HG03571 (cell line): ENCODE data around the gene ENSA.
"Not testable (repeated sequence)": the region's sequence is repeated elsewhere in the genome, so short reads cannot be mapped to it uniquely, and the experiment has no call there.

Experiments used
- ATAC-seq: cut with Tn5 transposase; IDR thresholded peaks from one replicate; pipeline ENCODE4 v1.9.1; 2021; ENCODE audit not compliant: unreplicated experiment

The ENSA gene, protein sequence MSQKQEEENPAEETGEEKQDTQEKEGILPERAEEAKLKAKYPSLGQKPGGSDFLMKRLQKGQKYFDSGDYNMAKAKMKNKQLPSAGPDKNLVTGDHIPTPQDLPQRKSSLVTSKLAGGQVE

DNA sequence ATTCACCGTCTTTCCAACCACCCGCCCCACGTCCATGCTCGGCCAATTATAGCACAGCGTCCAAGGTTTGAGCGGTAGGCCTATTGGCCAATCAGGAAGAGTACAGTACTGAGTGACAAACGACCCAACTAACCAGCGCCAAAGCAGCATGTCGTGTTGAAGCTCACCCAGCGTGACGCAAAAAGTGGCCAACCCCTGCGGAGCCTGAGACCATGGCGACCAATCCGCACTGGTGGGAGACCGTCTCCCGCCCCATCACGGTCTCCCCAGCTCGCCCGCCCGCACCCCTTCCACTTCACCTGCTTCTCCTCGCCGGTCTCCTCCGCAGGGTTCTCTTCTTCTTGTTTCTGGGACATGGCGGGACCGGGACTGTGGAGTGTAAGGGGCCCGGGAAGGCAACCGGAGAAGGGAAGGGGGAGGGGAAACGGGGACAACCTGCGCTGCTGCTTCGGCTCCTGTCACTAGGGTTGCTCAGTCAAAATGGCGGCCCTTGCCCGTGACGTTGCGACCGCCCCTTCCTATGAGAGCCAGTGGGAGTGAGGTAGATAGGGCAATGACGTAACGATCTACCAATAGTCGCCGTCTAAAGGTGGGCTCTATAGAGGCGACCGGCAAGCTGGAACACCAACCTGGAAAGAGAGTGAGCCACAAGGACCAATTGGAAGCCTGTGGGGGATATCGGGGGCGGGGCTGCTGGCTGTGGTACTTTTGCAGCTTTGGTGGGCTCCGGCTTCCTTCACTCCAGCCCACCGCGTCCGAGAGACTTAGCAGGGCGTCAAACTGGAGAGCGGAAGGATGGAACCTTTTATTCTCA lies at the start of gene ENSA:
Gene ENSA, minus strand, starts transcription at position 498 of the 814 bp plus-strand sequence. Its CDS starts 142 bp downstream, at position 356.
- ATAC-seq: peak; percentile 91

DNA sequence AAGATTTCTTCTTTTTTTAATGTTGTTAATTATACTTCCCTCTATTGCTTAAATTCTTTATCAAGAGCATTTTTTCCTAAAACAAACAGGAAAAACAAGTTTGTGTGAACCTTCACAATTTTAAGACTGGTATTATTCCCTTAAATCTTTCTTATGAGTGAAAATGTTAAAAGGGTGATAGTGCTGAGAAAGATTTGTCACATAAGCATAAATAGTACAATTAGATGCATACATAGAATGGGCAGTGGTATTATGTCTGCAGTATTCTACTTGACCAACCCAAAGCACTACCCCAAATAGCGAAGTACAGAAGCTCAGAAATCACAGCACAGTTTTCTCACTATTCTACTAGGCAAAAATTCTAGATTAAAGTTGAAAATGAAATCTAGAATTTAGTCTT lies 49.6 kb upstream of the ENSA start:
- ATAC-seq: no peak

DNA sequence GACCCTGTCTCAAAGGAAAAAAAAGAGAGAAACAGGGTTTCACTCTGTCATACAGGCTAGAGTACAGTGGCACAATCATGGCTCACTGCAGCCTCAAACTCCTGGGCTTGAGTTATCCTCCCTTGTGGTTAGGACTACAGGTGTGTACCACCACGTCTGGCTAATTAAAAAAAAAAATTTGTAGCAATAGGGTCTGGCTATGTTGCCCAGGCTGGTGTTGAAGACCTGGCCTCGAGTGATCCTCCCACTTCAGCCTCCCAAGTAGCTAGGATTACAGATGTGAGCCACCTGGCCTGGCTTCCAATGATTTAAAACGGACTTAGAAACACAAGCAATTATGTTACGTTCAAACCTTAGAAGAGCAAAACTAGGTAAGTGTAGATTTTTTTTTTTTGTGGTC lies 45.5 kb upstream of the ENSA start:
- ATAC-seq: no peak

DNA sequence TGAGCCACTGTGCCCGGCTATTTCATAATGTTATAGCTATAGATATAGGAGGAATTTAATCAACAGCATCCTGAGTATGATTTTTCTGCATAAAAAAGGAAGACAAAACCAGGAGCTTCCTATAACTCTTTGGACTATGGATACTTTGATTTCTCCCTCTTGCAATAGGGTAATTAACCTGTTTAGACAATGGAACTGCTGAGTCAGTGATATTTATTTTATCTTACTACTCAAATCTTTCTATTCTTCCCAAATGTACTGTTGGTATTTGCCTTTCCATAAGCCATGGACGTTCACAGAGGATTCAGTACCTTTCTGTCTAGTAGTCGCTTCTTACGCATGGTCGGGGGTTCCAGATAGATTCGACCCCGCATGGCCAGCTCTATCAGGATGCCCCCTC lies 33.9 kb upstream of the ENSA start:
- no peak for ATAC-seq

DNA sequence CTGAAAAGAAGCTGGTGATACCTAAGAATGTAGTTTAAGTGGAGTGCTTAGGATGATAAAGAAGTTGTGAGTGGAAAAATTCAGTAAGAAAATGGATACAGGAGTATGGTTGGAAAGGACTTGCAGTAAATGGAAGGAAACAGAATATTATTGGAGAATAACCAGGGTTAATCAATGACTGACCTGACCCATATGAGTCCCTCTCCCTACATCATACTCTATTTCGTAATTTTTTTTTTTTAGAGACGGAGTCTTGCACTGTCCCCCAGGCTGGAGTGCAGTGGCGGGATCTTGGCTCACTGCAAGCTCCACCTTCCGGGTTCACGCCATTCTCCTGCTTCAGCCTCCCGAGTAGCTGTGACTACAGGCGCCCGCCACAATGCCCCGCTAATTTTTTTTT lies 33.4 kb upstream of the ENSA start:
- no peak for ATAC-seq

DNA sequence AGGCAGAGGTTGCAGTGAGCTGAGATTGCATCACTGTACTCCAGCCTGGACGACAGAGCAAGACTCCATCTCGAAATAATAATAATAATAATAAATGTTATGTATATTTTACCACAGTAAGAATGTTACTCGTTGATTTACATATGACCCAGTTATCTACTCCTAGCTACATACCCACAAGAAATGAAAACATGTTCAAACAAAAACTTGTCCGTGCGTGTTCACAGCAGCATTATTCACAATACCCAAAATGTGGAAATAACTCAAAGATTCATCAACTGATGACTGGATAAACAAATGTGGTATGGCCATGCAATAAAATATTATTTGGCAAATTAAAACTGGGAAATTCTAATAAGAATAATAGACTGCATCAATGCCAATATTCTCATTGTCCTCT lies 31.7 kb upstream of the ENSA start:
- ATAC-seq: no peak

DNA sequence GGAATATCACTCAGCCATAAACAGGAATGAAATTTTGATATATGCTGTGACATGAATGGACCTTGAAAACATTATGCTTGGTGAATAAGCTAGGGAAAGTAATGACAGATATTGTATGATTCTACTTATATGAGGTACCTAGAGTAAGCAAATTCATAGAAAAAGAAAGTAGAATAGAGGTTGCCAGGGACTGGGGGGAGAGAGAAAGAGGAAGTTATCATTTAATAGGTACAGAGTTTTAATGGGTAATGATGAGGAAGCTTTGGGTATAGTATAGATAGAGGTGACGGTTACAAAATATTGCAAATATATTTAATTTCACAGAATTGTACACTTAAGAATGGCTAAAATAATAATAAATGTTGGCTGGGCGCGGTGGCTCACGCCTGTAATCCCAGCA lies 31.2 kb upstream of the ENSA start:
- ATAC-seq: no peak

DNA sequence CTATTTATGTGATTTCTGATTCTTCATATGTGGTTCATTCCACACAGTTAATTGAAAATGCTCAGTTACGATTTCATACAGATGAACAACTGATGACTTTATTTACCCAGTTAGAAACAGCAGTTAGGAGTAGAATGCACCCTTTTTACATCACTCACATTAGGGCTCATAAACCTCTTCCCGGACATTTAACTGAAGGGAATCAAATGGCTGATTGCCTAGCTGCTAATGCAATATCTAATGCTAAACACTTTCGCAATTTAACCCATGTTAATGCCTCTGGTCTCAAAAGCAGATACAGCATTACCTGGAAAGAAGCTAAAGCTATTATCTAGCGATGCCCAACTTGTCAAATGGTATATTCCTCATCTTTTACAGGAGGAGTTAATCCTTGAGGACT lies 27.7 kb upstream of the ENSA start:
- not testable (repeated sequence) for ATAC-seq

DNA sequence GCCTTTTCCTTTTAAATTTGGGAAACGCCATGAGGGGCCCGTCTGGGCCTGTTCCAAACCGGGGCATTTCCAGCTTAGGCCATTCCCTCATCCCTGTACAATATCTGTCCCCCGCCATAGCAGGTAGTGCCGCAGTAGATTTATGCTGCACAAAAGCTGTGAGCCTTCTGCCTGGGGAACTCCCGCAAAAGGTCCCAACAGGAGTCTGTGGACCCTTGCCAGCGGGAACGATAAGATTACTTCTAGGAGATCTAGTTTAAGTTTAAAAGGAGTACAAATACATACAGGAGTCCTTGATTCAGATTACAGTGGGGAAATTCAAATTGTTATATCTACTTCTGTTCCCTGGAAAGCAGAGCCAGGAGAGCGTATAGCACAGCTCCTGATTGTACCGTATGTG lies 25.2 kb upstream of the ENSA start:
- not testable (repeated sequence) for ATAC-seq

DNA sequence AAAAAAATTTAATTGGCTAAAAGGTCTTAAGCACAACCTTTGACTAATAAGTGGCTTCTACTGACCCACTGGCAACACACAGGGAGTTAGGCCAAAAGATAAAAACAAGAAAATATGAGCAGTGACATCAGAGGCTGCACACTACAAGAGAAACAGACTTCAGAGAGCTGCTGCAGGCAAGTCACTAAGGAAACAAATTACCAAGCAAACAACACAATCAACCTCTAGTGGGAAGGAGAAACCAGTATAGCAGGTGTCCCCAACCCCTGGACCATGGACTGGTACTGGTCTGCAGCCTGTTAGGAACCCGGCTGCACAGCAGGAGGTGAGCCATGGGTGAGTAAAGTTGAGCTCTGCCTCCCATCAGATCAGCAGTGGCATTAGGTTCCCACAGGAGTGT lies 20.8 kb upstream of the ENSA start:
- no peak for ATAC-seq

DNA sequence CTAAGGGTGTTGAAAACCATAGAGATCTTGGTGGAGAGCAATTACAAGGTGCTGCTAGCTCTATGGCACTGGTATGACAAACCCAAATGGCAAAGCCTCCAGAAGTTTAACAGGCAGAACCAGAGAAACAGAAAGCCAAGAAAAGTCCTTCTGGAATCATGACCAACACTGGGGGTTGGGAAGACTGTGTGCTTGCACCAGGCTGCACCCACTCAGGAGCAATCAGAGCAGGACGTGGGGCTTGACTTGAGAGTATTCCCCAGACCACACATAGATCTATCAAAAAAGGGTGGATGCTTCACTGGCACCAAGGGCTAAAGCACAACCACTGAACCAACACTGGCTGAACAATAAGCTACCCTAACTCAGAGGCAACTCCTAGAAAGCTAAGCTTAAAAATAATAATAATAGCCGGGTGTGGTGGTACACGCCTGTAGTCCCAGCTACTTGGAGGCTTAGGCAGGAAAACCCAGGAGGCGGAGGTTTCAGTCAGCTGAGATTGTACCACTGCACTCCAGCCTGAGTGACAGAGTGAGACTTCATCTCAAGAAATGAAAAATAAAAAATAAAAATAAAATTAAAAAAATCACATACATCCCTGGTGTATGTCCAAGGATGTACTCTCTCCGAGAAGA lies 20.1 kb upstream of the ENSA start:
- no peak for ATAC-seq

DNA sequence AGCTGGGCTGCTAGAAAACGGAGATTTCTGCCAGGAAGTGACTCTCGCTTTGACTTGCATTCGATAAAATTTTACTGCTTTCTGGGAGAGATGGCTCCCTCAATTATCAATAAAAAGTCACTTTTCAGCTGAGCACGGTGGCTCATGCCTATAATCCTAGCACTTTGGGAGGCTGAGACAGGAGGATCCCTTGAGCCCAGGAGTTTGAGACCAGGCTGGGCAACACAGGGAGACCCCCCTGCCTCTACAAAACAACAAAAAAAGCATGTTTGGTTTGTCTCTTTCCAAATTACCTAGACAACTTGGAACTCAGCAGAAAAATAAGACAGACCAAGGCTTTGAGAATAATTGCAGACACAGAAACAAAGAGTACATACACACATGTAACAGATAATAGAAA lies 12.9 kb upstream of the ENSA start:
- ATAC-seq: no peak

DNA sequence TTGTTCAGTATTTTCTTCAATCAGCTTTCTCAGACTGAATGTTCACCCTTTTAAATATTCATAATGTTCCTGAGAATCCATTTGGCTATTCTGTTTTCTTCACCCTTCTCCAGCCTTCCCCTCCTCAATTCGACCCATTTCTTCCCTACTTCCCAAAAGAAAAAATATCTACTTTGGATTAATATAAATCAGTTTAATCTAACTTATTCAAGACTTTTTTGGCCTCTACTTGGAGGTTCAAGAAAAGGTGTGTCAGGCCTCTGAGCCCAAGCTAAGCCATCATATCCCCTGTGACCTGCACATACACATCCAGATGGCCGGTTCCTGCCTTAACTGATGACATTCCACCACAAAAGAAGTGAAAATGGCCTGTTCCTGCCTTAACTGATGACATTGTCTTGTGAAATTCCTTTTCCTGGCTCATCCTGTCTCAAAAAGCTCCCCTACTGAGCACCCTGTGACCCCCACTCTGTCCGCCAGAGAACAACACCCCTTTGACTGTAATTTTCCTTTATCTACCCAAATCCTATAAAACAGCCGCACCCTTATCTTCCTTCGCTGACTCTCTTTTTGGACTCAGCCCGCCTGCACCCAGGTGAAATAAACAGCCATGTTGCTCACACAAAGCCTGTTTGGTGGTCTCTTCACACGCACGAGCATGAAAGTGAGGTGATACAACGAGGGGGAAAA lies 11.9 kb upstream of the ENSA start:
- not testable (repeated sequence) for ATAC-seq

DNA sequence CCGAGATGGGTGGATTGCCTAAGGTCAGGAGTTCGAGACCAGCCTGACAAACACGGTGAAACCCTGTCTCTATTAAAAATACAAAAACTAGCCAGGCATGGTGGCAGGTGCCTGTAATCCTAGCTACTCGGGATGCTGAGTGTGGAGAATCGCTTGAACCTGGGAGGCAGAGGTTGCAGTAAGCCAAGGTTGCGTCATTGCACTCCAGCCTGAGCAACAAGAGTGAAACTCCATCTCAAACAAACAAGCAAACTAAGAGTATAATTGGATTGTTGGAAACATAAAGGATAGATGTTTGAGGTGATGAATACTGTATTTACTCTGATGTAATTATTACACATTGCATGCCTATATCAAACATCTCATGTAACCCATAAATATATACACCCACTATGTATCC lies 9.0 kb upstream of the ENSA start:
- ATAC-seq: not testable (repeated sequence)

DNA sequence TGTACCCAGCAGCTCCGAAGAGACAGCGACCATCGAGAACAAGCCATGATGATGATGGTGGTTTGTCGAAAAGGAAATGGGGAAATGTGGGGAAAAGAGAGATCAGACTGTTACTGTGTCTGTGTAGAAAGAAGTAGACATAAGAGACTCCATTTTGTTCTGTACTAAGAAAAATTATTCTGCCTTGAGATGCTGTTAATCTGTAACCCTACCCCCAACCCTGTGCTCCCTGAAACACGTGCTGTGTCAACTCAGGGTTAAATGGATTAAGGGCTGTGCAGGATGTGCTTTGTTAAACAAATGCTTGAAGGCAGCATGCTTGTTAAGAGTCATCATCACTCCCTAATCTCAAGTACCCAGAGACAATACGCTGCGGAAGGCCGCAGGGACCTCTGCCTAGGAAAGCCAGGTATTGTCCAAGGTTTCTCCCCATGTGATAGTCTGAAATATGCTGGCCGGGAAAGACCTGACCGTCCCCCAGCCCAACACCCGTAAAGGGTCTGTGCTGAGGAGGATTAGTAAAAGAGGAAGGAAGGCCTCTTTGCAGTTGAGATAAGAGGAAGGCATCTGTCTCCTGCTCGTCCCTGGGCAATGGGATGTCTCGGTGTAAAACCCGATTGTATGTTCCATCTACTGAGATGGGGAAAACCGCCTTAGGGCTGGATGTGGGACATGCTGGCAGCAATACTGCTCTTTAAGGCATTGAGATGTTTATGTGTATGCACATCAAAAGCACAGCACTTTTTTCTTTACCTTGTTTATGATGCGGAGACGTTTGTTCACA lies 5.6 kb upstream of the ENSA start:
- not testable (repeated sequence) for ATAC-seq

DNA sequence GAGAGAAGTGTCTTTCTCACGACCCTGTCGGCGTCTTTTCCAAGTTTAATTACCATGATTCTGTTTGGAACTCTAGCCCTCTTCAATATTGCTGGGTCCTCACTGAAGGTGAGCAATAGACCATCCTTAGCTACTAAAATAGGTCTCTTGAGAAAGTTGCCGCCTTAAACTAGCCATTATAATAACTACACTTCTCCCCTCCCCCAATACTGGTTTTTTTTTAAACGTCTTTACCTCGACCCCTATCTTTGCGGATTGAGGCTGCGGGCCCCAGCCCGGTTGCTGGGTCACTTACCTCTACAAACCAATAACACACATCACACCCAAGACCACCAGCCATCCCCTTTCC lies 672 bp downstream of the ENSA start:
- ATAC-seq: no peak

DNA sequence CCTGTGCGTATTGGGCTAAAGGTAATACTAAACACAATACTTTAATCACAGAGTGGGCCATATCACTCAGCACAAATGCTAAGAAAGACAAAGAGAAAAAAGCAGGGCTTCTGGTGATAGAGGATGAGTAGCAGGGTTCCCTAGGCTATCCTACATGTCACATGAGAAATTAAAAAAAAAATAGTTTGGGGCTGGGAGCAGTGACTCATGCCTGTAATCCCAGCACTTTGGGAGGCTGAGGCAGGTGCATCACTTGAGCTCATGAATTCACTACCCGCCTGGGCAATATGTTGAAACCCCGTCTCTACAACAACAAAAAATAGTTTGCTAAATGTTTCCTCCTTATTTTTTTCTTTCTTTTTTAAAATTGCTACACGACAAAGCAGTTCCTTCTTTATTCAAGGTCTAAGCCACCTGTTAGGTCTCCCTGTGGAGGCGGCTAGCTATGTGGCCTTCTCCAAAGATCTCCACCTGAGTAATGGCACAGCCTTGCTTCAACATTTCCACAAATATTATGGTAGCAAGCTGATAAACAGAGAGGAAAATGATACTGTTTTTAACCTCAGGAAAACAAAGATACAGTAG lies 1.5 kb downstream of the ENSA start:
- no peak for ATAC-seq

DNA sequence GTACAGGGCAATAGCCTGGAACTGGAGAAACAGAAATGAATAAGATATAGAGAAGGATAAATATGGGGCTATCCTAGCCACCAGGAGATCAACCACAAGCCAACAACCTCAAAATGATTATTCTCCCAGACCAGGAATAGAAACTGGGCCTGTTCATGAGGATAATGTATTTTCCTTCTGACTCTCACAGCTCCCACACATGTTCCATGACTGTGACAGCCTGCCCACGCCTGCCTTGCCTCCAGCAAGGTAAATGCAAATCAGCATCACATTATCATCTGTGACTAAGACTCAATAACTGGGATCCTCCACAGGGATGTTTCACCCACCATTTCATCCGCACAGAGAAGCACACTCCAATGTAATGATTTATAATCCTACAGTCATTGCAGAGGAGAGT lies 3.3 kb downstream of the ENSA start:
- no peak for ATAC-seq

DNA sequence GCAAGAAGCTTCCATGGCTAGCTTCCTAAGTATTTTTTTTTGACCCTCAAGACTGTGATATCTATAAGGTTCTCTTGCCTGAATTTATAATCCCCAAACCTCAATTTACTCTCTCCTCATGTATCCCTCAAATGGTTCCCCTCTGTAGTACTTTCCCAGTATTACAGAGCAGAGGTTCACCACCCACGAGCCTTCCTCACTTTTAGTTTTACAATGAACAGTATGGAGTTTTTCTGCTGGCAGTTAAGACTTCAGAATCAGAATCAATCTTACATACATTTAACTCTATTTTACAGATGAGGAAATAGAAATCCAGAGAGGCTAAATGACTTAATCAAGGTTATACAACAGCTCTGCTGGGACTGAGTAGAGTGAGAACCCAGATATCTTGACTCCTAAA lies 4.9 kb downstream of the ENSA start:
- not testable (repeated sequence) for ATAC-seq

DNA sequence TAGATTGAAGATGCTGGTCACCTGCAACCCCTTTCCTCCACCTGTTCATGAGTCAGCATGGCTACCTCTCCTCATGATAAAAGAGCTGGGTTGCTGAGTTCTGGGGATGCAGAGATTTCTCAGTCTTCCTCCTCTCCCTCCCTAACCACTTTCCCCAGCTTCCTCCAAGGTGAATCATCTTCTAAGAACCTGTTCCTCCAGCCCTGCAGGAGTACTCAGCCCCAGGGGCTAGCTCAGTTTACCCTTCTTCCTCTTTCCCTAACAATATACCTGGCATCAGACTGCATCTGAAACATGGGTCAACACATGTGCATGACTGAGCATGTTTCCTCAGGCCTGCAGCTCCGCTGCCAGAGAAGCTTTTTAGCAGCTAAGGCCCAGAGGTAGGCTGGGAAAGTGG lies 5.3 kb downstream of the ENSA start:
- ATAC-seq: not testable (repeated sequence)
